ENCODE measurements around the gene TDRD7. TPM values are rescaled to one million over a fixed set of nuclear protein-coding genes. Genes with fewer than 3 reads are reported as not detected.

Gene TDRD7
- total and polyA plus RNA-seq, 2 of the 8 experiments (the other 6 are each of a cell fraction or from before 2014, with no cell fraction given): 1.2 to 2.3 TPM

DNA sequence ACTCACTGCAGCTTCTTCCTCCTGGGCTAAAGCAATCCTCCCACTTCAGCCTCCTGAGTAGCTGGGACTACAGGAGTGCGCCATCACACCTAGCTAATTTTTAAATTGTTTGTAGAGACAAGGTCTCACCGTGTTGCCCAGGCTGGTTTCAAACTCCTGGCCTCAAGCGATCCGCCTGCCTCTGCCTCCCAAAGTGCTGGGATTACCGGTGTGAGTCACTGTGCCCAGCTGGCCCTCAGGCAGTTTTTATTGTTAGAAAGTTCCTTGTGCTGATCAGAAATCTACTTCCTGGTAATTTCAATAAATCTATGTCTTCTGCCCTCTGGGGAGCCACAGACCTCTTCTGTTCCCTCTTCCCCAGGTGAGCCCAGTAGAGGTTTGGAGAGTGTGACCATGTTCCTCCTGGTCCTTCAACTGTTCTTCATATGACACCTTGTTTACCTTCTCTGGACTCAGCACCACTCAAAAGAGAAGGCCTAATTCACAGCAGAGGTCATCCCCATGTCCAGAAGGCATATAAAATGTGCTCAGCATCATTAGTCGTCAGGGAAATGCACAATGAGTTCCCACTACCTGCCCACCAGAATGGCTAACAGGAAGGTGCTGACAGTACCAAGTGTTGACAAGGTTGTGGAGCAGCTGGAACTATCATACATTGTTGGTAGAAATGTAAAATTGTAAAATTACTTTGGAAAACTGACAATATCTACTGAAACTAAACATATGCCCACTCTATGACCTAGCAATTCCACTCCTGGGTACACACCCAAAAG is 99.9 kb downstream of the TDRD7 start (continued):
- TF ChIP-seq, protein P1, sequence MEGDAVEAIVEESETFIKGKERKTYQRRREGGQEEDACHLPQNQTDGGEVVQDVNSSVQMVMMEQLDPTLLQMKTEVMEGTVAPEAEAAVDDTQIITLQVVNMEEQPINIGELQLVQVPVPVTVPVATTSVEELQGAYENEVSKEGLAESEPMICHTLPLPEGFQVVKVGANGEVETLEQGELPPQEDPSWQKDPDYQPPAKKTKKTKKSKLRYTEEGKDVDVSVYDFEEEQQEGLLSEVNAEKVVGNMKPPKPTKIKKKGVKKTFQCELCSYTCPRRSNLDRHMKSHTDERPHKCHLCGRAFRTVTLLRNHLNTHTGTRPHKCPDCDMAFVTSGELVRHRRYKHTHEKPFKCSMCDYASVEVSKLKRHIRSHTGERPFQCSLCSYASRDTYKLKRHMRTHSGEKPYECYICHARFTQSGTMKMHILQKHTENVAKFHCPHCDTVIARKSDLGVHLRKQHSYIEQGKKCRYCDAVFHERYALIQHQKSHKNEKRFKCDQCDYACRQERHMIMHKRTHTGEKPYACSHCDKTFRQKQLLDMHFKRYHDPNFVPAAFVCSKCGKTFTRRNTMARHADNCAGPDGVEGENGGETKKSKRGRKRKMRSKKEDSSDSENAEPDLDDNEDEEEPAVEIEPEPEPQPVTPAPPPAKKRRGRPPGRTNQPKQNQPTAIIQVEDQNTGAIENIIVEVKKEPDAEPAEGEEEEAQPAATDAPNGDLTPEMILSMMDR (IDR thresholded peaks at IDR 0.05; ENCODE audit: control extremely low read depth in 1 of 3, insufficient read depth in 1 of 3, low read depth in 1 of 3, low read length in 3 of 3): no peak
- TF ChIP-seq MAFK (IDR thresholded peaks at IDR 0.05; ENCODE audit: low read depth, low read length) (no peak), KDM5A (IDR thresholded peaks at IDR 0.05; ENCODE audit: low read length) (no peak), NANOG (IDR thresholded peaks at IDR 0.05; ENCODE audit: insufficient read depth, low read depth, low read length, poor library complexity, severe bottlenecking) (no peak), FOSL1 (IDR thresholded peaks at IDR 0.05; ENCODE audit: insufficient read depth, low read depth, low read length) (no peak), JUND (IDR thresholded peaks at IDR 0.05; ENCODE audit: low read length) (no peak), TAF1 (IDR thresholded peaks at IDR 0.05; ENCODE audit: low read depth, low read length) (no peak), HDAC6 (IDR thresholded peaks at IDR 0.05; ENCODE audit: low read depth, low read length) (no peak), RXRA (IDR thresholded peaks at IDR 0.05; ENCODE audit: insufficient read depth, low read depth, low read length) (no peak)

Measured in H1 (cell line).